Activated CD4-positive, alpha-beta T cell treated with anti-CD3 and anti-CD28 coated beads, Interleukin-2, amount 50 U/mL, for 4 hours (primary cell): ENCODE results near the gene BCL2L1.
"Not testable (repeated sequence)": the region's sequence is repeated elsewhere in the genome, so short reads cannot be mapped to it uniquely, and the experiment has no call there.

ENCODE experiments used
- DNase-seq, 2 experiments: peaks; one replicate each; pipeline ENCODE4 v3.0.0-alpha.2; 2020

The BCL2L1 gene

GRCh38 chr20:31673943-31674463 lies 48.7 kb downstream of the BCL2L1 start:
- DNase-seq: no peak

GRCh38 chr20:31673435-31673834 lies 49.2 kb downstream of the BCL2L1 start:
- no peak for DNase-seq

- DNase-seq: no peak
Measured at GRCh38 chr20:31671324-31671723, 51.3 kb downstream of the BCL2L1 start.

- no peak for DNase-seq
Measured at GRCh38 chr20:31670371-31671228, 52.1 kb downstream of the BCL2L1 start.

- no peak for DNase-seq
Measured at GRCh38 chr20:31669876-31670275, 52.8 kb downstream of the BCL2L1 start.

GRCh38 chr20:31668944-31669343 lies 53.7 kb downstream of the BCL2L1 start:
- not testable (repeated sequence) for DNase-seq

- DNase-seq: no peak
Measured at GRCh38 chr20:31667315-31668285, 55.1 kb downstream of the BCL2L1 start.

GRCh38 chr20:31666258-31667042 lies 56.2 kb downstream of the BCL2L1 start:
- DNase-seq: no peak

GRCh38 chr20:31665753-31666152 lies 56.9 kb downstream of the BCL2L1 start:
- DNase-seq: no peak

- no peak for DNase-seq
Measured at GRCh38 chr20:31664696-31665354, 57.8 kb downstream of the BCL2L1 start.

GRCh38 chr20:31663838-31664695 lies 58.6 kb downstream of the BCL2L1 start:
- no peak for DNase-seq

- DNase-seq: no peak
Measured at GRCh38 chr20:31663524-31663837, 59.2 kb downstream of the BCL2L1 start.

- no peak for DNase-seq
Measured at GRCh38 chr20:31662372-31662854, 60.3 kb downstream of the BCL2L1 start.

GRCh38 chr20:31661625-31662371 lies 60.9 kb downstream of the BCL2L1 start:
- DNase-seq: peak; percentile 73 to 75

GRCh38 chr20:31654534-31654933 lies 68.1 kb downstream of the BCL2L1 start:
- DNase-seq: no peak

GRCh38 chr20:31653561-31653960 lies 69.1 kb downstream of the BCL2L1 start:
- DNase-seq: no peak

GRCh38 chr20:31652917-31653396 lies 69.7 kb downstream of the BCL2L1 start:
- DNase-seq: no peak

GRCh38 chr20:31648104-31648503 lies 74.6 kb downstream of the BCL2L1 start:
- not testable (repeated sequence) for DNase-seq

- no peak for DNase-seq
Measured at GRCh38 chr20:31644701-31645100, 78.0 kb downstream of the BCL2L1 start.

GRCh38 chr20:31643522-31643921 lies 79.1 kb downstream of the BCL2L1 start:
- no peak for DNase-seq
